ENCODE measurements around the gene CEACAM3.

The CEACAM3 gene

DNA sequence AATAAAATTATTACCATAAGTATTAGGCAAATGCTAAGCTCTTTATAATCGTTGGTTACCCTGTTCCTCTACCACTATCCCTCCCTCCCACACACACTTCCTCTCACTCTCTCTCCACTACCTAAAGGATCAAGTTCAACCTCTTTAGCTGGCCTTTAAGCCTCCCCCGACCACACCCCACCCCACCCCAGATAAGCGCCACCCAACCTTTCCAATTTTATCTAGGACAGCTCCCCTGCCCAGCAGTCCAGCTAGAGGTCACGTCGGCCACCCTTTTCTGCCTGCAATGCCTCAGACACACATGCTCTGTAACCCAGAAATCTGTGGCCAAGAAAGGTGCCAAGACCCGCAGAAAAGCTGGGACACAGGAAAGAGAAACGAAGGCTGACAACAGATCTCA is 47.0 kb downstream of the CEACAM3 start:
- in situ Hi-C loops (cut with HindIII; ENCODE audit: low sequenced_read_pairs), result no loop called here

DNA sequence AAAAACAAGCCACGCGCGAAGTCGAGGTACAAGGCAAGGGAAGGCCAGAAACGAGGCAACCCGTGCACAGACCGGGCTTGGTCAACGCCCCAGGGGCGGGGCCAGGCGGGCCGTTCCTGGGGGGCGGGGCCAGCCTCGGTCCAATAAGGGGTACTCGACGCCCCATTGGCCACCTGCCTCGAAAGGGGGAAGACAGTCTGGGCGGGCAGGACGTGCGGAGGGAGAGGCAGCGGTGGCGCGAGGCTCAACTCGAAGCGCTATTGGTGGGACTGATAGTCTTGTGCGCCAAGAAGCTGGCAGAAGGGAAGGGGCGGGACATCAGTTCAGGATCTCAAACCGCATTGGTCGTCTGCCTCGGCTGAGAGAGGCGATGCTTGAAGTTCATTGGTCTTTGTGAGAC is 48.2 kb downstream of the CEACAM3 start, which contains the start of gene LYPD4:
Gene LYPD4, minus strand, starts transcription at position 83 of the 400 bp plus-strand sequence. CDS start 5,398 bp downstream, outside the sequence.
- in situ Hi-C loops (cut with HindIII; ENCODE audit: low sequenced_read_pairs), result no loop called here

DNA sequence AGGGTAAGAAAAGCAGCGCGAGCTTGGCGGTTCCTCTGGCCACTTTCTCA is 48.4 kb downstream of the CEACAM3 start, which contains the start of gene DMRTC2:
Gene DMRTC2, plus strand, starts transcription at position 42 of the 50 bp plus-strand sequence. CDS start 2,387 bp downstream, outside the sequence.
- in situ Hi-C loops (cut with HindIII; ENCODE audit: low sequenced_read_pairs), result no loop called here

DNA sequence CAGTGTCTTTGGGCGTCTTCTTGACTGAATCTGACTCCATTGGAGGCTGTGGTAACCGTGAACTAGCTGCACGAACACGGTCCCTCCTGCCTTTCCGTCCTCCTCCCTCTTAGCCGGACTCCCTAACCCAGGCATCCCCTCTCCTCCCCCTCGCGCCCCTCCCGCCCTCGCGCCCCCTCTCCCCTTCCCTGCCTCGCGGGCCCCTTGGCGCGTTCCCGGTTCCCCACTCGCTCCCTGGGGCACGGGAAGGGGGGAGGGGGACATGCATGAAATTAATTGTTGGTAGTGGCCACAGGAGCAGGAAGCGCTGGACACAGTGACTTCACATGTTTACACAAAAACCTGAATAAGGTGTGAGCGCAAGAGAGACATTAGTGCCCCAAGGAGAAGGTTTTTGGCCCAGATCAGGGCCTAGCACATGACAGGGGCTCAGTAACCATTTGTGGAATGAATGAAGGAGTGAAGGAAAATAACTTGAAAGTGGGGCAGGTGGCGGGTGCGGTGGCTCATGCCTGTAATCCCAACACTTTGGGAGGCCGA is 48.7 kb downstream of the CEACAM3 start:
- in situ Hi-C loops (cut with HindIII; ENCODE audit: low sequenced_read_pairs), result no loop called here

DNA sequence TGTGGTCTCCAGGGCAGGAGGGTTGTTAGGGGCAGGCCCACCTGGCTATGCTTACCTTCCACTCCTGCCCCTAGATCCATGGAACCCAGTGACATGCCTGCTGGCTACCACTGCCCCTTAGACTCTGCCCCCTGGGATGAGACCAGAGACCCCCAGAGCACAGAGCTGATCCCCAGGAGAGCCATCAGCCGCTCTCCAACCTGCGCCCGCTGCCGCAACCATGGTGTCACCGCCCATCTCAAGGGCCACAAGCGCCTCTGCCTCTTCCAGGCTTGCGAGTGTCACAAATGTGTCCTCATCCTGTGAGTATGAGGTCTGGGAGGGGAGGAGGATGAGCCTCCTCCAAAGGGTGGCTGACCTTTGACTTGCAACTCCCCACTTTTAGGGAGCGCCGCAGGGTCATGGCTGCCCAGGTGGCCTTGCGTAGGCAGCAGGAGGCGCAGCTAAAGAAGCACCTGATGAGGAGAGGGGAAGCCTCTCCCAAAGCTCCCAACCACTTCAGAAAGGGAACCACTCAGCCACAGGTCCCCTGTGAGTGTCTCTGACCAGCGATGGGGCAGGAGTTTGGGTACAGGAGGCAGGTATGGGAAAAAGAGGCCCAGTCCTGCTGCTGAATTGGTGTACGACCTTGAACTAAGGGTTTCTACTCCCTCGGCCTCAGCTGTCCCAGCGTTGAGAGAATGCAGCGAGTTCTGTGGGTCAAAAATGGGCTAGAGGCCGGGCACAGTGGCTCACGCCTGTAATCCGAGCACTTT is 51.1 kb downstream of the CEACAM3 start:
- in situ Hi-C loops (cut with HindIII; ENCODE audit: low sequenced_read_pairs), result no loop called here

DNA sequence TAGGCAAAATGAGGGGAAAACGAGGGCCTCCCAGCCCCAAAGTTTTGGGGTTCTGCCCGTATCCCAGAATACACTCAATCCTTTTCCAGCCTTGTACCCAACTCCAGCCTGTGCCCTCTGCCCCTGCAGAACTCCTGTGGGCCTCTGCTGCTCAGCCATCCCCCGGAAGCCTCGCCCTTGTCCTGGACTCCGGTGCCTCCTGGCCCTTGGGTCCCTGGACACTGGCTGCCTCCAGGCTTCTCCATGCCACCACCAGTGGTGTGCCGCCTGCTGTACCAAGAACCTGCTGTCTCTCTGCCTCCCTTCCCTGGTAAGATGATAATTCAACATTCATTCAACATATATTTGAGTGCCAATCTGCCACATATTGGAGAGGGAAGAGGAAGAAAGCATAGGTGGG is 52.3 kb downstream of the CEACAM3 start:
- in situ Hi-C loops (cut with HindIII; ENCODE audit: low sequenced_read_pairs), result no loop called here

DNA sequence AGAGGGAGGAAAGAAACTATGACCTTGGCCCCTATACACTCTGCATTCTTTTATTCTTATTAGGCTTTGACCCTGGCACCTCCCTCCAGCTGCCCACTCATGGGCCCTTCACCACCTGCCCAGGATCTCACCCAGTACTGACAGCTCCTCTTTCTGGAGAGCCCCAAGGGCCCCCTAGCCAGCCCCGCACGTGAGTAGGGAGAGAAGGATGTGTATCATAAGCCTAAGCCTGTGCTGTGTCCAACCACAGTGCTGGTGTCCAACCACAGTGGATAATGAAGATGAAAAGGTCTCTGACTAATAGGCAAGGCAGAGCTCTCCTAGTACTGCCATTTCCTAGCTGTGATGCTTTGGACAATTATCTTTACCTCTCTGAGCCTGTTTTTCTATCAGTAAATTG is 52.7 kb downstream of the CEACAM3 start:
- in situ Hi-C loops (cut with HindIII; ENCODE audit: low sequenced_read_pairs), result no loop called here

DNA sequence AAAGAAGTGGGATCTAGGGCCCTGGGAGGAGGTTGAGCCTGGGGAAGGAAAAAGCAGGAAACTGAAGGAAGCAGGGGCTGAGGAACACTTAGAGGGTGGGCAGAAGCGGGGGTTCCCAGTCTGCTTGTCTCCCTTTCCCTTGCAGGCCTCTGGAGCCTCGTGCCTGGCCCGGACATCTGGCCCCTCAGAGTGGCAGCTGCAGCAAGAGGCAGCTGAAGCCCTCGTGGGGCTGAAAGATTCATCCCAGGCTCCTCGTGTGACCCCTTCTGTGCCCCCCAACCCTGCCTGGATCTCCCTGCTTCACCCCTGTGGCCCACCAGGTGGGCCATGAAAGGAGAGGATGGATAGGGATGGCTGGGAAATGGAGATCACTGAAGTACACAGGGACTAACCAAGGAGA is 54.0 kb downstream of the CEACAM3 start:
- in situ Hi-C loops (cut with HindIII; ENCODE audit: low sequenced_read_pairs), result loop anchor here (5.0 kb wide), 1 partner anchor 67 kb away; no protein-coding TSS in a partner anchor

DNA sequence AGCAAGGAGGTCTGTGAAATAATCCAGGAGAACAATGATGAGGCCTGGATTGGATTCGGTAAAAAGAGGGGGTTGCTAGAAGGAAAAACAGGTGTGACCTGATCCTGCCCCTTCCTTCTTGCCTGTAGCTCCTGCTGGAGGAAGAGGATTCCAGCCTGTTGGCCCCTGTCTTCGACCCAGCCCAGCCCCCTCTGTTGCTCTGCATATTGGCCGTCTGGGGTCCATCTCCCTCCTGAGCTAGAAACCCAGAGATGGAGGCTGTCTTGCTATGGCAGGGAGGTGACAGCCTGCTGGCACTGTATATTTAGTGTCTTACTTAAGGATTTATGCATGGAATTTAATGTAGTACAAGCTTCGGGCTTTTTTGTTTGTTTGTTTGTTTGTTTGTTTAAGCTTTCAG is 55.1 kb downstream of the CEACAM3 start:
- in situ Hi-C loops (cut with HindIII; ENCODE audit: low sequenced_read_pairs), result loop anchor here (5.0 kb wide), 1 partner anchor 66 kb away; no protein-coding TSS in a partner anchor

DNA sequence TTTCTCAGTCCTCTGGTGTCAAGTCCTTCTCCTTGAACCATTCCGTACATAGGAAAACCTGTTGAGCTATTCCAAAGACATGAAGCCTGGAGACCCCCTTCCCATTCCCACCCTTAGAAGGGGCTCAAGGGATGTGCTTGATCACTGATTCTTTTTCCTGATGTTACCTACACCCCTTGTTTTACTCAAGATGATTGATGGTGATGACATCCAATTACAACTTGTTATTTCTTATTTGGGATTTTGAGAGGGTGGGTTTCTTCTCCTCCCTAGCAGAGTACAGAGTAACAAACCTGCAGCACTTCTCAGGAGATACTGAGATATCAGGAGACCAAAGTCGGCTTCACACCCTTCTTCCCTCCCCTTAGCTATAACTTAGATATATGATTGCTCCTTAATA is 57.0 kb downstream of the CEACAM3 start:
- in situ Hi-C loops (cut with HindIII; ENCODE audit: low sequenced_read_pairs), result loop anchor here (5.0 kb wide), 1 partner anchor 64 kb away; no protein-coding TSS in a partner anchor

DNA sequence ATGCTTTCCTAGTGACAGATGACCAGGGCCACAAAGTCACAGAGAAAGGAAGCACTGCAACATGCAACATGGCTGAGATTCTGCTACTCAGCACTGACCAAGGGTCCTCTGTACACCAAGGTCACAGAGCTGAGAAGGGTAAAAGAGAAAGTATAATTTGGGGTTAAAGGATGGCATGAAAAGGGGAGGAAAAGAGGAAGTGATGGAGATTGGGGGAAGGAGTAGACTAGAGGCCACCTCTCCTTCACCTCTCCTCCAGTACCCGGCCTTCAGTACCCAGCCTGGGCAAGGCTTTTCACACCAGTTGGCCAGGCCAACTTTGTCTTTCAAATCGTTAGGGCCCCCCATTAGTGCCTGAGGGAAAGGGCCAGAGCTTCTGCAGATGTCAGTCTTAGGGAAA is 57.4 kb downstream of the CEACAM3 start:
- in situ Hi-C loops (cut with HindIII; ENCODE audit: low sequenced_read_pairs), result loop anchor here (5.0 kb wide), 1 partner anchor 64 kb away; no protein-coding TSS in a partner anchor

DNA sequence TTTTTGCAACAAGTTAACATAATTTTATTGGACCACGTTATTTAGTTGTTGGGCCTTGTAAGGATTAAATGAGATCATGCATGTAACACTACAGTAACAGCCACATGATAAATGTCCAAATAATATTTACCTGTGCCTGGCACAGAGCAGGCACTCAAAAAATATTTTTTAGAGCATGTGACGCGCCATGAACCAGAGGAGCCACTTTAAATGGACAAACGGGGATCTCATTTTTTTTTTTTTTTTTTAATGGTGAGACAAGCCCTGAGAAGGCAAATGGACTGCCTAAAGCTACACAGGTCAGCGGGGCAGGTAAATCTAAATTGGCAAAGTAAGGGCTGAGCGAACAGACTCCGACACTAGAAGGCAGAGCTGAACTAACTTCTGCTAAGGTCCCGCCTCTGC is 62.8 kb downstream of the CEACAM3 start:
- in situ Hi-C loops (cut with HindIII; ENCODE audit: low sequenced_read_pairs), result no loop called here

DNA sequence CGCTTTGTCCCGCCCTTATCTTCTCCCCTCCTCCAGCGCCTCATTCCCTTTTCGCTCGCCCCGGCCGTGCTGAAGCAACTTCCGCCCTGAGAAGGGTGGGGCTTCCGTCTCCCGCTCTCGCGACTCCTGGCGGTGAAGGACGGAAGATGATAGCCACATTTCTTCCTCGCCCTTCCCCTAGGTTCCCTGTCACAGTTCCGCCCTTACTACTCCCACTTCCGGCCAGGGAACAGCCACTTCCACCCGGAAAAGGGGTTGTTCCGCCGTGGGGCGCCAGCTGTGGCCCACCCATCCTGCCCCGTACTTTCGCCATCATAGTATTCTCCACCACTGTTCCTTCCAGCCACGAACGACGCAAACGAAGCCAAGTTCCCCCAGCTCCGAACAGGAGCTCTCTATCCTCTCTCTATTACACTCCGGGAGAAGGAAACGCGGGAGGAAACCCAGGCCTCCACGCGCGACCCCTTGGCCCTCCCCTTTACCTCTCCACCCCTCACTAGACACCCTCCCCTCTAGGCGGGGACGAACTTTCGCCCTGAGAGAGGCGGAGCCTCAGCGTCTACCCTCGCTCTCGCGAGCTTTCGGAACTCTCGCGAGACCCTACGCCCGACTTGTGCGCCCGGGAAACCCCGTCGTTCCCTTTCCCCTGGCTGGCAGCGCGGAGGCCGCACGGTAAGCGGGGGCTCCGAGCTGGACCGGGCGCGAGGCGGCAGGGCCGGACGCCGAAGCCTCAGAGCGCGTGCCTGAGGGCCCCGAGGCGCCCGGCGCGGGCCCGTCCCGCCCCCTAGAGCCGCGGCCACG is 63.4 kb downstream of the CEACAM3 start, which contains the start of gene RPS19:
Gene RPS19, plus strand, starts transcription at position 638 of the 801 bp plus-strand sequence. CDS start 520 bp downstream, outside the sequence.
- in situ Hi-C loops (cut with HindIII; ENCODE audit: low sequenced_read_pairs), result no loop called here

DNA sequence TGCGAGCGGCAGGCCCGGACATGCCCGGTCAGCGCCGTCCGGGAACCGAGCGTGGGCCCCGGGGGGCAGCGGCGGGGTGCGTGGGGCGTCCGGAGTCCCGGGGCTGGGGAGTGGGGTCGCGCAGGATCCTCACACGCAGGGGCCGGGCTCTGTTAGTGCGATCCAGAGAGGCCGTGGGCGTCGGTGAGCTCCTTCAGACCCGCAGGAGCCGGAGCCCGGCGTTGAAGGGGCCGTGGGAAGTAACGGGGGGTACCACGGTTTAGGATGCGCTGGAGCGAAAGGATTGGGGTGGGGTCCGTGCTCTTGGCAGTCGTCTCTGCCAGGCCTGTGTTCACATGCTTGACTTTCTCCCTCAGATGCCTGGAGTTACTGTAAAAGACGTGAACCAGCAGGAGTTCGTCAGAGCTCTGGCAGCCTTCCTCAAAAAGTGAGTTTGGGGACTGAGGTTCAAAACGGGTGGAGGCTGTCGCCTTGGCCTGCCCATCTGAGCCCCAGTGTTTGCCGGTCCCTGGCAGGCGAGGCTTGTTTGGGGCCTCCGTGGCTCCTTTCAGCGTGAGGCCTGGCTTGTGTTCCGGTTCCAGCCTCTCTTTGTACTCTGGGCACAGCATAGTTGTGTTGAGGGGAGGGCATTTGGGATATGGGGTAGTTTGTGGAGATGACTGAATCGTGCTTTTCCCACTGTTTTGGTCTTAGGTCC is 64.2 kb downstream of the CEACAM3 start:
- in situ Hi-C loops (cut with HindIII; ENCODE audit: low sequenced_read_pairs), result no loop called here
